GM10248 (cell line): ENCODE measurements around the gene RNF144B.
"Not testable (repeated sequence)": the region's sequence is repeated elsewhere in the genome, so short reads cannot be mapped to it uniquely, and the experiment has no call there.

Experiments
- CTCF ChIA-PET: fragments of 300-600 bp; sonication (Branson Sonifier 250); formaldehyde crosslinking; extraction: SDS; loops from one replicate; lab custom pipeline; 2021; ENCODE audit warnings: antibody characterized with exemption; lab: Yijun Ruan, JAX
- POLR2A ChIA-PET: fragments of 350-650 bp; sonication (Branson Sonifier 250); formaldehyde crosslinking; extraction: SDS; loops from one replicate; lab custom pipeline; 2020; ENCODE audit warnings: antibody characterized with exemption; lab: Yijun Ruan, JAX
- DNase-seq: peaks from one replicate; pipeline ENCODE4 v3.0.0; 2012; ENCODE audit errors: extremely low spot score
- TF ChIP-seq, protein P1 (sequence below): IDR thresholded peaks from 2 replicates; pipeline ENCODE4 v1.5.1; 2012; ENCODE audit warnings: mild to moderate bottlenecking, low read depth; ENCODE audit errors: extremely low read depth, missing control alignments, control extremely low read depth

RNF144B gene

GRCh38 chr6:18454446-18454845 lies 67.3 kb downstream of the RNF144B start:
- ChIA-PET CTCF (no interaction called here), POLR2A (no interaction called here)
- no peak for DNase-seq
- TF ChIP-seq, protein P1, sequence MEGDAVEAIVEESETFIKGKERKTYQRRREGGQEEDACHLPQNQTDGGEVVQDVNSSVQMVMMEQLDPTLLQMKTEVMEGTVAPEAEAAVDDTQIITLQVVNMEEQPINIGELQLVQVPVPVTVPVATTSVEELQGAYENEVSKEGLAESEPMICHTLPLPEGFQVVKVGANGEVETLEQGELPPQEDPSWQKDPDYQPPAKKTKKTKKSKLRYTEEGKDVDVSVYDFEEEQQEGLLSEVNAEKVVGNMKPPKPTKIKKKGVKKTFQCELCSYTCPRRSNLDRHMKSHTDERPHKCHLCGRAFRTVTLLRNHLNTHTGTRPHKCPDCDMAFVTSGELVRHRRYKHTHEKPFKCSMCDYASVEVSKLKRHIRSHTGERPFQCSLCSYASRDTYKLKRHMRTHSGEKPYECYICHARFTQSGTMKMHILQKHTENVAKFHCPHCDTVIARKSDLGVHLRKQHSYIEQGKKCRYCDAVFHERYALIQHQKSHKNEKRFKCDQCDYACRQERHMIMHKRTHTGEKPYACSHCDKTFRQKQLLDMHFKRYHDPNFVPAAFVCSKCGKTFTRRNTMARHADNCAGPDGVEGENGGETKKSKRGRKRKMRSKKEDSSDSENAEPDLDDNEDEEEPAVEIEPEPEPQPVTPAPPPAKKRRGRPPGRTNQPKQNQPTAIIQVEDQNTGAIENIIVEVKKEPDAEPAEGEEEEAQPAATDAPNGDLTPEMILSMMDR: no peak

- POLR2A ChIA-PET: no interaction called here
- DNase-seq: no peak
- CTCF ChIA-PET: no interaction called here
- TF ChIP-seq, protein P1: no peak
Measured at GRCh38 chr6:18457065-18457737, 70.1 kb downstream of the RNF144B start.

DNA sequence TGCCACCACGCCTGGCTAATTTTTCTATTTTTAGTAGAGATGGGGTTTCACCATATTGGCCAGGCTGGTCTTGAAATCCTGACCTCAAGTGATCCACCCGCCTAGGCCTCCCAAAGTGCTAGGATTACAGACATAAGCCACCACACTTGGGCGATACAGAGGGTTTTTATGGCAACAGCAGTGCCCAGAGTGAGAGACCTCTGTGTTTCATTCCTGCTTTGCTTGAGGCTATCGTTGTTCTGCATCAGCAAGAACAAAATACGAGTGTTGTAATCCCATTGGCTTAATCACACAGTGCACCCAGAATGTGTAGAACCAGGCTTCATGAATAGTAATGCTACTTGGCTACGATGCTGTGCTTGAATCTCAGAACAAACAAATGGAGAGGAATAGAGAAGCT lies 70.9 kb downstream of the RNF144B start:
- CTCF ChIA-PET, DNase-seq, POLR2A ChIA-PET: not testable (repeated sequence)

DNA sequence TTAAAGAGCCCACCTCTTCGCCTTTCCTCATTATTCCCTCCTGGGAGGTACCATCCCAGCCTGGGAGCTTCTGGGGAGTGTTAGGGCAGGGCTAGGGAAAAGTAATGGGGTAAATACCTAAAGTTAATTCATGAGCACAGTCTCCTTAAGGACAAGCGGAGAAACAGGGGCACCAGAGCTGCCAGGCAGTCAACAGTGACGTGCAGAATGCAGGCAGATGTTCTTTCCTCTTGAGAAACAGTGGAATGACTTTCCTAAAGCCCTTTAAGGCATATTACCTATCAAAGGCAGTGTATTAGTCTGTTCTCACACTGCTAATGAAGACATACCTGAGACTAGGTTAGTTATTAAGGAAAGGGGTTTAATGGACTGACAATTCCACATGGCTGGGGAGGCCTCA lies 76.3 kb downstream of the RNF144B start:
- POLR2A ChIA-PET: no interaction called here
- TF ChIP-seq, protein P1: no peak
- CTCF ChIA-PET: no interaction called here
- no peak for DNase-seq

- DNase-seq: no peak
- POLR2A ChIA-PET: no interaction called here
- TF ChIP-seq, protein P1: no peak
- CTCF ChIA-PET: interaction anchor here (1.2 kb wide), 1 partner anchor 25 kb away, joined by 3 read pairs; no protein-coding TSS in a partner anchor
Measured at GRCh38 chr6:18464176-18464575, 77.0 kb downstream of the RNF144B start.

DNA sequence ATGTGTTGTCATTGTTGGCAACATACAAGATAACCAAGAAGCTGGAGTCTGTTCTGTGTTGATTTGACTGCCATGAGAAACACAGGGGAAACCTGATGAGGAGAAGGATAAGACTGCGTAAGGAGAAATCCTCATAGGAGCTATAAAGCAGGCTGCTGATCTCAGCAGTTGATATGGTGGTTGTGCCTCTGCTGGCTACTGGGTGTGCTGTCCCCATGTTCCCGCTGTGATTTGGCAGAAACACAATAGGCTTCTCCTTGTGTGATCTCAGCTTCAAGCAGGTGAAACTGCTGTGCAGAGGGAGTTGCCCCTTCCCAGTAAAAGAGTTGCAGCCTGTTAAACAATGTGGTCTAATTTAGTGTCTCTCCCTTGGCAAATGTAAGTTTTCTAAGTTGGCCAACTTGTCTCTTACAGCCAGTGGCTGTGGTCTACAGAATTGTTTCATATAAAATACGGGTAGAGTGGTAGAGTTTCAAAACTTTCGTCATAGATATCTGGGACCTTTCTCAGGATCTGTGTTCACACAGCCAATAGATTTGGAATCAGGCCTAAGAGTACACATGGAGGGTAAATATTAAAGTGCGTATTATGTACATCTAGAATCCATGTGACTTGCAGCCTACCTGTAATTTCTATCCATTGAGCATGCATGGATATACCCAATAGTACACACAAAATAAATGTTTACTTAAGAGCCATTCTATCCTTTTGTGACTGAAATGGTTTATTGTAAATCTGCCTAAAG lies 78.4 kb downstream of the RNF144B start:
- DNase-seq: no peak
- POLR2A ChIA-PET: no interaction called here
- TF ChIP-seq, protein P1: no peak
- CTCF ChIA-PET: interaction anchor here (1.2 kb wide), 1 partner anchor 24 kb away, joined by 3 read pairs; no protein-coding TSS in a partner anchor
